Cerebellar nuclear complex (tissue), 1 donor: ENCODE measurements around the gene MTMR2.

Experiments
- DNase-seq, 2 experiments: peaks; one replicate each; lab custom pipeline; 2025; lab: John Stamatoyannopoulos, UW

The MTMR2 gene

GRCh38 chr11:95918056-95918455, 5.9 kb downstream of the MTMR2 start:
- no peak for DNase-seq

GRCh38 chr11:95917193-95918036, 6.5 kb downstream of the MTMR2 start:
- DNase-seq: no peak

GRCh38 chr11:95916049-95916448, 7.9 kb downstream of the MTMR2 start:
- DNase-seq: no peak

- DNase-seq: no peak
Measured at GRCh38 chr11:95915051-95915450, 8.9 kb downstream of the MTMR2 start.

GRCh38 chr11:95913830-95914615, 9.9 kb downstream of the MTMR2 start:
- no peak for DNase-seq

- DNase-seq: no peak
Measured at GRCh38 chr11:95912902-95913560, 10.9 kb downstream of the MTMR2 start.

GRCh38 chr11:95911369-95911759, 12.5 kb downstream of the MTMR2 start:
- DNase-seq: no peak

GRCh38 chr11:95910638-95911368, 13.1 kb downstream of the MTMR2 start:
- DNase-seq: no peak

- no peak for DNase-seq
Measured at GRCh38 chr11:95908826-95909225, 15.1 kb downstream of the MTMR2 start.

- DNase-seq: no peak
Measured at GRCh38 chr11:95907476-95907875, 16.4 kb downstream of the MTMR2 start.

- DNase-seq: no peak
Measured at GRCh38 chr11:95904009-95904650, 19.8 kb downstream of the MTMR2 start.

GRCh38 chr11:95898782-95899181, 25.1 kb downstream of the MTMR2 start:
- DNase-seq: no peak

GRCh38 chr11:95897731-95898130, 26.2 kb downstream of the MTMR2 start:
- DNase-seq: no peak

GRCh38 chr11:95895815-95896214, 28.1 kb downstream of the MTMR2 start:
- no peak for DNase-seq

GRCh38 chr11:95892892-95893570, 30.9 kb downstream of the MTMR2 start:
- DNase-seq: no peak

GRCh38 chr11:95892492-95892891, 31.4 kb downstream of the MTMR2 start:
- no peak for DNase-seq

GRCh38 chr11:95891423-95892170, 32.3 kb downstream of the MTMR2 start:
- DNase-seq: no peak

- no peak for DNase-seq
Measured at GRCh38 chr11:95888852-95889251, 35.1 kb downstream of the MTMR2 start.

GRCh38 chr11:95888439-95888838, 35.5 kb downstream of the MTMR2 start:
- no peak for DNase-seq

- DNase-seq: no peak
Measured at GRCh38 chr11:95886462-95886861, 37.4 kb downstream of the MTMR2 start.
